ENCODE results near the gene ZBTB16.

- TF ChIP-seq CTCF (IDR thresholded peaks at IDR 0.05) (no peak), POLR2A (IDR thresholded peaks at IDR 0.05) (no peak)
These were observed 92.7 kb downstream of the ZBTB16 start for GRCh38 chr11:114152162-114152561.

Data from testis (tissue), 2 donors.